ENCODE measurements around the gene MUSTN1.

Gene MUSTN1

GRCh38 chr3:52800079-52800478 lies 34.7 kb downstream of the MUSTN1 start:
- WGBS (ENCODE audit: insufficient coverage): 100% methylated on average over 6 of the region's 7 CpGs
- Histone ChIP-seq H3K27ac (ENCODE audit: insufficient read depth in 1 of 2, low read depth in 1 of 2, low read length in 2 of 2, poor library complexity in 1 of 2, severe bottlenecking in 2 of 2) (no peak overlapping the region), H3K36me3 (ENCODE audit: control insufficient read depth in 4 of 4, insufficient read depth in 4 of 4, low read length in 3 of 4) (no peaks in the 10 kb centered on the region), H3K27me3 (replicated peaks in 2 of 5; ENCODE audit: control insufficient read depth in 4 of 5, insufficient read depth in 5 of 5, low read length in 4 of 5) (no peaks in the 10 kb centered on the region), H3K4me1 (ENCODE audit: control extremely low read depth in 1 of 4, control insufficient read depth in 4 of 4, insufficient read depth in 4 of 4, low read length in 3 of 4) (no peaks in the 10 kb centered on the region), H3K9me3 (ENCODE audit: control extremely low read depth in 1 of 5, control insufficient read depth in 4 of 5, insufficient read depth in 2 of 5, low read depth in 1 of 5, low read length in 4 of 5) (no peaks in the 10 kb centered on the region), H3K4me3 (ENCODE audit: control insufficient read depth in 1 of 7, extremely low read depth in 1 of 7, insufficient read depth in 4 of 7, low read depth in 2 of 7, low read length in 6 of 7) (no peak overlapping the region)
- ChIA-PET POLR2A (no interaction called here), CTCF (interaction anchor here (0.8 to 2.6 kb wide), 6 partner anchors 9 to 198 kb away, joined by 3 to 16 read pairs (median 4); no protein-coding TSS in a partner anchor)
- no peak for DNase-seq

- no peaks in the 10 kb centered on the region for H3K36me3 ChIP-seq (ENCODE audit: control insufficient read depth in 4 of 4, insufficient read depth in 4 of 4, low read length in 3 of 4)
- POLR2A ChIA-PET: no interaction called here
- WGBS (ENCODE audit: insufficient coverage): 77% methylated on average over 11 of the region's 14 CpGs
- no peak overlapping the region for H3K27ac ChIP-seq (ENCODE audit: insufficient read depth in 1 of 2, low read depth in 1 of 2, low read length in 2 of 2, poor library complexity in 1 of 2, severe bottlenecking in 2 of 2)
- peak in 1 of 3 donors; percentile 25 for DNase-seq
- CTCF ChIA-PET: interaction anchor here (0.8 to 2.6 kb wide), 8 partner anchors 8 to 128 kb away, joined by 3 to 16 read pairs (median 4); no protein-coding TSS in a partner anchor
- no peak overlapping the region for H3K4me3 ChIP-seq (ENCODE audit: control insufficient read depth in 1 of 7, extremely low read depth in 1 of 7, insufficient read depth in 4 of 7, low read depth in 2 of 7, low read length in 6 of 7)
- no peaks in the 10 kb centered on the region for H3K9me3 ChIP-seq (ENCODE audit: control extremely low read depth in 1 of 5, control insufficient read depth in 4 of 5, insufficient read depth in 2 of 5, low read depth in 1 of 5, low read length in 4 of 5)
- no peaks in the 10 kb centered on the region for H3K27me3 ChIP-seq (replicated peaks in 2 of 5; ENCODE audit: control insufficient read depth in 4 of 5, insufficient read depth in 5 of 5, low read length in 4 of 5)
- no peaks in the 10 kb centered on the region for H3K4me1 ChIP-seq (ENCODE audit: control extremely low read depth in 1 of 4, control insufficient read depth in 4 of 4, insufficient read depth in 4 of 4, low read length in 3 of 4)
These were observed 35.8 kb downstream of the MUSTN1 start for GRCh38 chr3:52798978-52799476.

- Histone ChIP-seq H3K36me3 (ENCODE audit: control insufficient read depth in 4 of 4, insufficient read depth in 4 of 4, low read length in 3 of 4) (no peaks in the 10 kb centered on the region), H3K9me3 (ENCODE audit: control extremely low read depth in 1 of 5, control insufficient read depth in 4 of 5, insufficient read depth in 2 of 5, low read depth in 1 of 5, low read length in 4 of 5) (no peaks in the 10 kb centered on the region), H3K4me3 (ENCODE audit: control insufficient read depth in 1 of 7, extremely low read depth in 1 of 7, insufficient read depth in 4 of 7, low read depth in 2 of 7, low read length in 6 of 7) (no peak overlapping the region), H3K4me1 (ENCODE audit: control extremely low read depth in 1 of 4, control insufficient read depth in 4 of 4, insufficient read depth in 4 of 4, low read length in 3 of 4) (no peaks in the 10 kb centered on the region), H3K27me3 (replicated peaks in 2 of 5; ENCODE audit: control insufficient read depth in 4 of 5, insufficient read depth in 5 of 5, low read length in 4 of 5) (no peaks in the 10 kb centered on the region), H3K27ac (ENCODE audit: insufficient read depth in 1 of 2, low read depth in 1 of 2, low read length in 2 of 2, poor library complexity in 1 of 2, severe bottlenecking in 2 of 2) (no peak overlapping the region)
- ChIA-PET CTCF (interaction anchor here (0.9 to 2.6 kb wide), 6 partner anchors 9 to 129 kb away, joined by 3 to 16 read pairs (median 4); no protein-coding TSS in a partner anchor), POLR2A (no interaction called here)
- no peak for DNase-seq
- 100% methylated on average over 8 of the region's 10 CpGs for WGBS (ENCODE audit: insufficient coverage)
These were observed 36.3 kb downstream of the MUSTN1 start for GRCh38 chr3:52798376-52798977.

- 100% methylated on average over 7 of the region's 9 CpGs for WGBS (ENCODE audit: insufficient coverage)
- CTCF ChIA-PET: interaction anchor here (1.1 kb wide), 1 partner anchor 9 kb away, joined by 3 read pairs; no protein-coding TSS in a partner anchor
These were observed 38.4 kb downstream of the MUSTN1 start for GRCh38 chr3:52796411-52796810.

GRCh38 chr3:52795298-52795900 lies 39.4 kb downstream of the MUSTN1 start:
- ChIA-PET POLR2A (no interaction called here), CTCF (interaction anchor here (0.9 kb wide), 1 partner anchor 12 kb away, joined by 3 read pairs; no protein-coding TSS in a partner anchor)
- H3K36me3 ChIP-seq (ENCODE audit: control insufficient read depth in 4 of 4, insufficient read depth in 4 of 4, low read length in 3 of 4): no peaks in the 10 kb centered on the region
- H3K27ac ChIP-seq (ENCODE audit: insufficient read depth in 1 of 2, low read depth in 1 of 2, low read length in 2 of 2, poor library complexity in 1 of 2, severe bottlenecking in 2 of 2): no peak overlapping the region
- no peak for DNase-seq
- H3K27me3 ChIP-seq (replicated peaks in 2 of 5; ENCODE audit: control insufficient read depth in 4 of 5, insufficient read depth in 5 of 5, low read length in 4 of 5): no peaks in the 10 kb centered on the region
- no peaks in the 10 kb centered on the region for H3K4me1 ChIP-seq (ENCODE audit: control extremely low read depth in 1 of 4, control insufficient read depth in 4 of 4, insufficient read depth in 4 of 4, low read length in 3 of 4)
- no peaks in the 10 kb centered on the region for H3K9me3 ChIP-seq (ENCODE audit: control extremely low read depth in 1 of 5, control insufficient read depth in 4 of 5, insufficient read depth in 2 of 5, low read depth in 1 of 5, low read length in 4 of 5)
- WGBS (ENCODE audit: insufficient coverage): 76% methylated on average over 6 of the region's 9 CpGs
- H3K4me3 ChIP-seq (ENCODE audit: control insufficient read depth in 1 of 7, extremely low read depth in 1 of 7, insufficient read depth in 4 of 7, low read depth in 2 of 7, low read length in 6 of 7): no peak overlapping the region

More at GRCh38 chr3:52796411-52796810, 38.4 kb downstream of the MUSTN1 start:
- Histone ChIP-seq H3K4me1 (ENCODE audit: control extremely low read depth in 1 of 4, control insufficient read depth in 4 of 4, insufficient read depth in 4 of 4, low read length in 3 of 4) (no peaks in the 10 kb centered on the region), H3K9me3 (ENCODE audit: control extremely low read depth in 1 of 5, control insufficient read depth in 4 of 5, insufficient read depth in 2 of 5, low read depth in 1 of 5, low read length in 4 of 5) (no peaks in the 10 kb centered on the region), H3K27ac (ENCODE audit: insufficient read depth in 1 of 2, low read depth in 1 of 2, low read length in 2 of 2, poor library complexity in 1 of 2, severe bottlenecking in 2 of 2) (no peak overlapping the region), H3K36me3 (ENCODE audit: control insufficient read depth in 4 of 4, insufficient read depth in 4 of 4, low read length in 3 of 4) (no peaks in the 10 kb centered on the region), H3K27me3 (replicated peaks in 2 of 5; ENCODE audit: control insufficient read depth in 4 of 5, insufficient read depth in 5 of 5, low read length in 4 of 5) (no peaks in the 10 kb centered on the region), H3K4me3 (ENCODE audit: control insufficient read depth in 1 of 7, extremely low read depth in 1 of 7, insufficient read depth in 4 of 7, low read depth in 2 of 7, low read length in 6 of 7) (no peak overlapping the region)
- POLR2A ChIA-PET: no interaction called here
- DNase-seq: no peak

GRCh38 chr3:52794612-52795099 lies 40.2 kb downstream of the MUSTN1 start, which contains the start of gene ITIH3:
Gene ITIH3, plus strand, starts transcription at chr3:52794796. Its CDS starts 8 bp downstream, at chr3:52794804.
- Histone ChIP-seq H3K9me3 (ENCODE audit: control extremely low read depth in 1 of 5, control insufficient read depth in 4 of 5, insufficient read depth in 2 of 5, low read depth in 1 of 5, low read length in 4 of 5) (no peaks in the 10 kb centered on the region), H3K27ac (ENCODE audit: insufficient read depth in 1 of 2, low read depth in 1 of 2, low read length in 2 of 2, poor library complexity in 1 of 2, severe bottlenecking in 2 of 2) (no peak within 1 kb of the TSS), H3K27me3 (replicated peaks in 2 of 5; ENCODE audit: control insufficient read depth in 4 of 5, insufficient read depth in 5 of 5, low read length in 4 of 5) (no peaks in the 10 kb centered on the region), H3K36me3 (ENCODE audit: control insufficient read depth in 4 of 4, insufficient read depth in 4 of 4, low read length in 3 of 4) (no peaks in the 10 kb centered on the region), H3K4me1 (ENCODE audit: control extremely low read depth in 1 of 4, control insufficient read depth in 4 of 4, insufficient read depth in 4 of 4, low read length in 3 of 4) (no peaks in the 10 kb centered on the region), H3K4me3 (ENCODE audit: control insufficient read depth in 1 of 7, extremely low read depth in 1 of 7, insufficient read depth in 4 of 7, low read depth in 2 of 7, low read length in 6 of 7) (no peak within 1 kb of the TSS)
- ChIA-PET CTCF (no interaction called here), POLR2A (no interaction called here)
- WGBS (ENCODE audit: insufficient coverage): 85% methylated on average over 9 of the region's 10 CpGs
- no peak for DNase-seq

All from common myeloid progenitor, CD34-positive (primary cell).